ENCODE data around the gene DZIP1.

GRCh38 chr13:95642999-95643398, 1.5 kb downstream of the DZIP1 start:
- TF ChIP-seq ZNF747 (CRISPR knock-in tag; IDR thresholded peaks at IDR 0.05; ENCODE audit: borderline replicate concordance) (no peak), CTCF (CRISPR knock-in tag; IDR thresholded peaks at IDR 0.05) (no peak), ZNF577 (CRISPR knock-in tag; IDR thresholded peaks at IDR 0.05; ENCODE audit: borderline replicate concordance, low read depth) (no peak), CEBPB (IDR thresholded peaks at IDR 0.05; ENCODE audit: borderline replicate concordance, low read depth, low read length) (no peak), ZNF776 (CRISPR knock-in tag; IDR thresholded peaks at IDR 0.05) (no peak), MTA3 (CRISPR knock-in tag; IDR thresholded peaks at IDR 0.05) (no peak), ELF1 (CRISPR knock-in tag; IDR thresholded peaks at IDR 0.05) (no peak), ZFP82 (CRISPR knock-in tag; IDR thresholded peaks at IDR 0.05; ENCODE audit: borderline replicate concordance) (no peak)

Measured in HepG2 (cell line).